ENCODE results near the gene CYSTM1. TPM values are rescaled to one million over a fixed set of nuclear protein-coding genes. Genes with fewer than 3 reads are reported as not detected.

Gene CYSTM1
- total and polyA plus RNA-seq, 2 donors (not counting 3 experiments of a cell fraction or from before 2014, with no cell fraction given) = 28.9 to 41.5 TPM

DNA sequence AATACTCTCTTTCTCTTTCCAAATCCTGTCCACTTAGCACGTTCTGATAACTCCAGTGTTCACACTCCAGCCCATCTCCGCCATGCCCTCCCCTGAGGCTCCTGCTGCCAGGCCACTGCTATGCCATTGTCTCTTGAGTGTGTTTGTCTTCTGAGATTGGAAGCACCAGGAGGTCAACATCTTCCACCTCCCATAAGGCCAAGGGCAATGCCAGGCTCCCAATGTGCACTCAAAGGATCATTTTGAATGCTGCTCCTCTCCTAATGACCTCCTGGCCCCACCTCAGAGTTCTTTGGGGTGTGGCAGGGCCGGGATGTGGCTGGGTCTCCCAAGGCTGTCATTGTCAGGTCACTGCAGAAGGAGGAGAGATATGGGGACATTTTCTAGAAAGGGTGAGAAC is 29.7 kb upstream of the CYSTM1 start:
- intact Hi-C loops (cut with micrococcal nuclease) = loop anchor here (2.0 kb wide), 1 partner anchor 38 kb away; no protein-coding TSS in a partner anchor
- ChIA-PET POLR2A (interaction anchor here (0.7 to 1.1 kb wide), 2 partner anchors 78 to 103 kb away, joined by 3 to 14 read pairs; no protein-coding TSS in a partner anchor), CTCF (interaction anchor here (0.6 to 6.6 kb wide), 60 partner anchors 8 to 577 kb away, joined by 3 to 379 read pairs (median 6); partner anchors contain the start of genes HBEGF, PURA and SLC4A9)
- no peak for FAIRE-seq
- no peaks in the 10 kb centered on the region for H3K9me1 ChIP-seq (replicated peaks; ENCODE audit: control insufficient read depth, extremely low read depth, insufficient read depth, low read length)
- H3K4me1 ChIP-seq (ENCODE audit: control insufficient read depth, extremely low read depth, insufficient read depth, low read length) = no peaks in the 10 kb centered on the region
- no peak for DNase-seq (ENCODE audit: low read depth, low spot score)
- no peaks in the 10 kb centered on the region for H4K20me1 ChIP-seq (replicated peaks; ENCODE audit: control insufficient read depth, extremely low read depth, insufficient read depth, low read length)
- no peak overlapping the region for H2AFZ ChIP-seq (ENCODE audit: low read depth, low read length)
- no peaks in the 10 kb centered on the region for H3K9me3 ChIP-seq (replicated peaks; ENCODE audit: control insufficient read depth, insufficient read depth, low read length)
- dilution Hi-C loops (cut with MboI; ENCODE audit: extremely low pct_ligation_motif_present, low sequenced_read_pairs) = no loop called here
- peaks cover 0 to 6% of the 10 kb centered on the region in 2 experiments for H3K27me3 ChIP-seq (ENCODE audit: control insufficient read depth in 2 of 2, insufficient read depth in 2 of 2, low read length in 2 of 2)
- no peak for TF ChIP-seq MAX (IDR thresholded peaks at IDR 0.05; ENCODE audit: insufficient read depth, insufficient read length)
- no peak for TF ChIP-seq POLR2AphosphoS5 (IDR thresholded peaks at IDR 0.05; ENCODE audit: insufficient read depth, low read depth, low read length)
- no peak for TF ChIP-seq GATA2 (IDR thresholded peaks at IDR 0.05; ENCODE audit: insufficient read depth, insufficient read length, low read depth, low read length)
- TF ChIP-seq, protein P1, sequence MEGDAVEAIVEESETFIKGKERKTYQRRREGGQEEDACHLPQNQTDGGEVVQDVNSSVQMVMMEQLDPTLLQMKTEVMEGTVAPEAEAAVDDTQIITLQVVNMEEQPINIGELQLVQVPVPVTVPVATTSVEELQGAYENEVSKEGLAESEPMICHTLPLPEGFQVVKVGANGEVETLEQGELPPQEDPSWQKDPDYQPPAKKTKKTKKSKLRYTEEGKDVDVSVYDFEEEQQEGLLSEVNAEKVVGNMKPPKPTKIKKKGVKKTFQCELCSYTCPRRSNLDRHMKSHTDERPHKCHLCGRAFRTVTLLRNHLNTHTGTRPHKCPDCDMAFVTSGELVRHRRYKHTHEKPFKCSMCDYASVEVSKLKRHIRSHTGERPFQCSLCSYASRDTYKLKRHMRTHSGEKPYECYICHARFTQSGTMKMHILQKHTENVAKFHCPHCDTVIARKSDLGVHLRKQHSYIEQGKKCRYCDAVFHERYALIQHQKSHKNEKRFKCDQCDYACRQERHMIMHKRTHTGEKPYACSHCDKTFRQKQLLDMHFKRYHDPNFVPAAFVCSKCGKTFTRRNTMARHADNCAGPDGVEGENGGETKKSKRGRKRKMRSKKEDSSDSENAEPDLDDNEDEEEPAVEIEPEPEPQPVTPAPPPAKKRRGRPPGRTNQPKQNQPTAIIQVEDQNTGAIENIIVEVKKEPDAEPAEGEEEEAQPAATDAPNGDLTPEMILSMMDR (IDR thresholded peaks at IDR 0.05; ENCODE audit: extremely low read depth in 1 of 2, insufficient read depth in 1 of 2, low read depth in 1 of 2, low read length in 2 of 2) = no peak
- no peak for TF ChIP-seq EZH2 (IDR thresholded peaks at IDR 0.05; ENCODE audit: borderline replicate concordance, low read depth, low read length, severe bottlenecking)
- TF ChIP-seq JUN (IDR thresholded peaks at IDR 0.05; ENCODE audit: borderline replicate concordance, insufficient read depth, insufficient read length, low read depth) = no peak
- no peak for TF ChIP-seq FOS (IDR thresholded peaks at IDR 0.05; ENCODE audit: borderline replicate concordance, insufficient read depth, low read length)
- no peak for TF ChIP-seq POLR2A (IDR thresholded peaks at IDR 0.05; ENCODE audit: low read depth, low read length)
- no peak for TF ChIP-seq MYC (IDR thresholded peaks at IDR 0.05; ENCODE audit: low read depth, low read length)
- no peak overlapping the region for H3K9ac ChIP-seq (replicated peaks; ENCODE audit: extremely low read depth, insufficient read depth, low read length)
- H3K36me3 ChIP-seq (ENCODE audit: control insufficient read depth in 2 of 2, extremely low read depth in 1 of 2, insufficient read depth in 2 of 2, low read length in 2 of 2) = no peaks in the 10 kb centered on the region
- no peaks in the 10 kb centered on the region for H3K79me2 ChIP-seq (ENCODE audit: control insufficient read depth, insufficient read depth, low read length)
- H3K4me3 ChIP-seq (replicated peaks in 1 of 3; ENCODE audit: insufficient read depth in 1 of 3, low read depth in 1 of 3, low read length in 3 of 3) = no peak overlapping the region
- no peak overlapping the region for H3K4me2 ChIP-seq (ENCODE audit: insufficient read depth, low read length)
- H3K27ac ChIP-seq (ENCODE audit: insufficient read depth, low read depth, low read length) = no peak overlapping the region
- no TSS peak for BruUV-seq (replicated peaks)
